Measurements from ENCODE around the gene TAF15.

DNA sequence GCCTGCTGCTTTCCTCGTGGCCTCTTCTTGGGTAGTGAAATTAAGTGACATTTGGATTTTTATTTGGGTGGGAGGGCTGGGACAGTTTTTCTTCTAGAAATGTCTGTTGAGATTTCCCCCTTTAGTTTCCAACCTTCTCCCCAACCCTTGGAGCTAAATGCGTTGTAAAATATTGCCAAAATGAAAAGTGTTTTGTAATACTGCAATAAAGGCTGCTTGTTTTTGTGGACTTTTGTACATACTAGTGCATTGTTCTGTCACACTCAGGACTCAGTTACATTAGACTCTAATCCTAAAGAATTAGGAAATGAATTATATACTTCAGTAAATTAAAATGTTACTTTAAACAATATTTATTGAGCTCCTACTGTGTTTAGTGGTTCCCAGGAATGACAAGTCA, 37.7 kb downstream of the TAF15 start:
- TF ChIP-seq, protein P1, sequence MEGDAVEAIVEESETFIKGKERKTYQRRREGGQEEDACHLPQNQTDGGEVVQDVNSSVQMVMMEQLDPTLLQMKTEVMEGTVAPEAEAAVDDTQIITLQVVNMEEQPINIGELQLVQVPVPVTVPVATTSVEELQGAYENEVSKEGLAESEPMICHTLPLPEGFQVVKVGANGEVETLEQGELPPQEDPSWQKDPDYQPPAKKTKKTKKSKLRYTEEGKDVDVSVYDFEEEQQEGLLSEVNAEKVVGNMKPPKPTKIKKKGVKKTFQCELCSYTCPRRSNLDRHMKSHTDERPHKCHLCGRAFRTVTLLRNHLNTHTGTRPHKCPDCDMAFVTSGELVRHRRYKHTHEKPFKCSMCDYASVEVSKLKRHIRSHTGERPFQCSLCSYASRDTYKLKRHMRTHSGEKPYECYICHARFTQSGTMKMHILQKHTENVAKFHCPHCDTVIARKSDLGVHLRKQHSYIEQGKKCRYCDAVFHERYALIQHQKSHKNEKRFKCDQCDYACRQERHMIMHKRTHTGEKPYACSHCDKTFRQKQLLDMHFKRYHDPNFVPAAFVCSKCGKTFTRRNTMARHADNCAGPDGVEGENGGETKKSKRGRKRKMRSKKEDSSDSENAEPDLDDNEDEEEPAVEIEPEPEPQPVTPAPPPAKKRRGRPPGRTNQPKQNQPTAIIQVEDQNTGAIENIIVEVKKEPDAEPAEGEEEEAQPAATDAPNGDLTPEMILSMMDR (IDR thresholded peaks at IDR 0.05): no peak
- no peak for TF ChIP-seq POLR2A (IDR thresholded peaks at IDR 0.05)

All from prostate gland (tissue), 2 donors.